ENCODE data around the gene LTK.

Gene LTK

GRCh38 chr15:41530363-41530956 lies 16.8 kb upstream of the LTK start:
- DNase-seq (ENCODE audit: low spot score) = no peak

DNA sequence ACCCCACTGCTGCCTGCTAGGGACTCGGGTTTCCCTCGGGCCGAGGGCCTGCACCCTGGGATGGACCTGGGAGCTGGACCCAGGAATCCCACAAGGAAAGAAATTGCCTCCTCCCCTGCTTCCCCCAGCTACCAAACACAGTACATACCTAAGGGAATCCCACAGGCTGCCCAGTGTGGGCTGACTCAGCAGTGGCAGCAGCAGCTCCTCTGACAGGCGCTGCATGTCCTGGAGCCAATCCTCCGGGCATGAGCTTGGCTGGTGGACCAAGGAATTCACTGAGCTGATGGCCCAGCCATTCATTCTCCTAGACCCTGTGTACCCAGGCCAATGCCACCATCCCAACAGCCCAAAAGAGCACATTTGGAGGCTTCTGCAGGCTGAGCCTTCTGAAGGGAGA lies 9.5 kb upstream of the LTK start:
- no peak for DNase-seq (ENCODE audit: low spot score)

DNA sequence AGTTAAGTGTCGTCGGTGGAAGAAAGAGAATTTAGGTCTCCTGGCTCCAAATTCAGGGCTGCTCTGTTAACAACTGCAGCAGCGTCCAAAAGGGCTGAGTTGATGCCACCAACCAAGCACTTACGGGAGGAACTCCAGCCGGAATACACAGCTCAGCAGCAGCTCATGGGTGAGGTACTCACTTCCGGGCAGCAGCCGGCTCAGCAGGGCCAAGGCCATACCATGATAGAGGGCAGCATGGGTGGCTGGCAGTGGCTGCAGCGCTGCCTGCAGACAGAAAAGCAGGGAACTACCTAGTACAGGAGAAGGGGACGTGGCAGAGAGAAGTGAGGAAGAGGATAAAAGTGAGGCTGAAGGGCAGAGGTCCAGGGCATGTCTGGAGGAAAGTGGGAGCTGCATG lies 8.0 kb upstream of the LTK start:
- no peak for DNase-seq (ENCODE audit: low spot score)

DNA sequence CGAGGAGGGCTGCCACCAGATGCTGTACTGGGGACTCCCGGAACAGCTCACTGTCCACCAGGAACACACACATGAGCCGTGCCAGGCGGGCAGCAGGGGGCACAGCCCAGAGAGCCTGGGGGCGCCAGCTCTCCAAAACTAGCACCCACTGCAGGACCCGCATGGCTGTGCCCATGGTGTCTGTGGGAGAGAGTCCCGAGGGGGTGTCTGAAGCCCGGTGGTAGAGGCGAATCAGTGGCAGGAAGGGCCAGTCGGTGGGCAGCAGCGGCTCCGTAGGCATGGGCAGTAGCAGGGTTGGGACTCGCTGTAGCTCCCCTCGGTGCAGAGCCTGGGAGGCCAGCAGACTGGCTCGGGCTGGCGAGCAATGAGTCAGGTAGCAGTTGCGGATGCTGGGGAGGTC lies 7.0 kb upstream of the LTK start:
- DNase-seq (ENCODE audit: low spot score) = no peak

DNA sequence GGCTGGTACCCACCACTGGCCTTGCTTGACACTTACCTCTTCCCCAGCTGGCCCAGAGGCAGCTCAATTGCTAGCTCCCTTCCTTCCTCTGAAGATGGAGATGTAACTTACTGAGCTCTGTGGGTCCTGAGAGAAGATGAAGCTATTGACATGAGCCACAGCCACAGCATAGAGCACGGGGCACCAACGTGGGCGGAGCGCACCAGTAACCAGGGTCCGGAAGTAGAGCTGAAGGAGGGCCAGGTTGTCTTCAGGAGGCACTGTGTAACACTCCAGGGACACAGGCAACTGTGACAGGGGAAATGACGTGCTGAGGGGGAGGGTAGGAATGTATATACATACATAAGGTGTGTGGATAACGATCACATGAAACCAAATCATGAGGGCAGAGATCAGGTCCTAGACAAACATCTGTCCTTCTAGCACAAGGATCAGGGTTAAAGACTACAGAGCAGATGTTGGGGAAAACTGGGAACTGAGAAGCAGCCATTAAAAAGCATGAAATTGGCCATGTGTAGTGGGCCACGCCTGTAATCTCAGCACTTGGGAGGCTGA lies 4.3 kb upstream of the LTK start:
- DNase-seq (ENCODE audit: low spot score) = no peak

- no peak for DNase-seq (ENCODE audit: low spot score)
Measured at GRCh38 chr15:41512940-41513505, 604 bp downstream of the LTK start.

GRCh38 chr15:41512512-41512939 lies 1.1 kb downstream of the LTK start:
- DNase-seq (ENCODE audit: low spot score) = no peak

- DNase-seq (ENCODE audit: low spot score) = no peak
Measured at GRCh38 chr15:41511899-41512369, 1.7 kb downstream of the LTK start.

DNA sequence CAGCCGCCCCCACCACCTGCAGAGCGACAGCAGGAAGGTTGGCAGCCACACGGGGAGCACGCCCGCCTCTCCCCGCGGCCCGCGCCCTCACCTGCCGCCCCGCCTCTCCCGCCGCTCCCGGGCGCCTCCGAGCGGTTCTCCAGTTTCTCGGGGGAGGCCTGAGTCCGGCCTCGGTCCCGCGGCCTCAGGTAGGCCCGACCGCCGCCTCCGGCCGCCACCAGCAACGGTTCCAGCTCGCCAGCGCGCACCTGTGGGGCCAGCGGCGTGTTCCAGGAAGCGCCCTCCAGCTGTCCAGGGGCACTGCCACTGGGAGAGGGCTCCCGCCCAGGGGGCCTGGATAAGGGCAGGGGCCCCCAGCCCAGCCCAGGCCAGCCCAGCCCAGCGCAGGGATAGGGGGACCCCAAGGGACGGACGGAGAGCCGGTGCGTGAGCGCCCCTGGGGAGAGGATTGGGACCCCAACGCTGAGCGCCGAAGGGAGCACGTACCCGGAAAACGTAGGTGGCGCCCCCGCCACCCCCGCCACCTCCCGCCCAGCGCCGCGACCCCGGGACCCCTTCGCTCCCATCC lies 2.2 kb downstream of the LTK start:
- no peak for DNase-seq (ENCODE audit: low spot score)

GRCh38 chr15:41510728-41511127 lies 2.9 kb downstream of the LTK start:
- DNase-seq (ENCODE audit: low spot score) = no peak

- no peak for DNase-seq (ENCODE audit: low spot score)
Measured at GRCh38 chr15:41507820-41508290, 5.8 kb downstream of the LTK start.

GRCh38 chr15:41506796-41507341 lies 6.8 kb downstream of the LTK start:
- DNase-seq (ENCODE audit: low spot score) = no peak

GRCh38 chr15:41505776-41506175 lies 7.9 kb downstream of the LTK start:
- no peak for DNase-seq (ENCODE audit: low spot score)

GRCh38 chr15:41504751-41505492 lies 8.7 kb downstream of the LTK start:
- DNase-seq (ENCODE audit: low spot score) = no peak

DNA sequence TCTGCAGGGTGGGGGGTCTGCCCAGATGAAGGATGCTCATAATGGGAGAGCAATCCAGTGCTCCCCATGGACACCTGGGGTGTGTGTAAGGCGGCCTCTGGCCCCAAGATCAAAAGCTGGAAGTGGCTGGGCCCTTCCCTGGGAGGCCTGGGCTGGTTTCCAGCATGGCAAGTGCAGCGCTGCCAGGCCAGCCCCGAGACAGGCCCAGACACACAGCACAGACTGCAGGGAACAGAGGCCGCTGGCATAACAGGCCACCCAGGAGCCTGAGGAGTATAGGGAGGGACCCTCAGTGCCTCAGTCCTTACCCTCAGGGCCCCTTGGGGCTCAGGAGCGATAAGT lies 10.0 kb downstream of the LTK start:
- no peak for DNase-seq (ENCODE audit: low spot score)

- no peak for DNase-seq (ENCODE audit: low spot score)
Measured at GRCh38 chr15:41502795-41503668, 10.6 kb downstream of the LTK start.

GRCh38 chr15:41501931-41502794 lies 11.5 kb downstream of the LTK start:
- DNase-seq (ENCODE audit: low spot score) = no peak

DNA sequence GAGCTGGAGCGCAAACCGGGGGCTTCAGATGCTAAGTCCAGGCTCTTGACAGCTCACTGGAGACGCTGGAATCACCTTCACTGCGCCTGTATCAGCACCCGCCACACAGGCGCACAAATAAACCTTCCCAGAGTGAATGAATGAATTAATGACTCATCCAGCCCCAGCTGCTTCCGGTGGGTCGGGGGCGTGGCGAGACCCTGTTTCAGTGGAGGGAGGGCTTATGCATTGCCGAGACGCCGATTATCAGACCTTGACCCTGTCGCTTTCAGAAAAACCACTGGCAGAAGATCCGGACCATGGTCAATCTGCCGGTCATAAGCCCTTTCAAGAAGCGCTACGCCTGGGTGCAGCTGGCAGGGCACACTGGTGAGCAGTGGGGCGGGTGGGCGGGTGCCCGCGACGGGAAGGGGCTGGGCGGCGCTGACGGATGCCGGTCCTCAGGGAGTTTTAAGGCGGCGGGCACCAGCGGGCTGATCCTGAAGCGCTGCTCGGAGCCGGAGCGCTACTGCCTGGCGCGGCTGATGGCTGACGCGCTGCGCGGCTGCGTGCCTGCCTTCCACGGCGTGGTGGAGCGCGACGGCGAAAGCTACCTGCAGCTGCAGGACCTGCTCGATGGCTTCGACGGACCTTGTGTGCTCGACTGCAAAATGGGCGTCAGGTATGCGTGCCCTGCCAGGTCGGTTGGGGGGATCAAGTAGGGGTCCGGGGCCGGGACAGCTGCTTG lies 12.3 kb downstream of the LTK start:
- DNase-seq (ENCODE audit: low spot score) = no peak

DNA sequence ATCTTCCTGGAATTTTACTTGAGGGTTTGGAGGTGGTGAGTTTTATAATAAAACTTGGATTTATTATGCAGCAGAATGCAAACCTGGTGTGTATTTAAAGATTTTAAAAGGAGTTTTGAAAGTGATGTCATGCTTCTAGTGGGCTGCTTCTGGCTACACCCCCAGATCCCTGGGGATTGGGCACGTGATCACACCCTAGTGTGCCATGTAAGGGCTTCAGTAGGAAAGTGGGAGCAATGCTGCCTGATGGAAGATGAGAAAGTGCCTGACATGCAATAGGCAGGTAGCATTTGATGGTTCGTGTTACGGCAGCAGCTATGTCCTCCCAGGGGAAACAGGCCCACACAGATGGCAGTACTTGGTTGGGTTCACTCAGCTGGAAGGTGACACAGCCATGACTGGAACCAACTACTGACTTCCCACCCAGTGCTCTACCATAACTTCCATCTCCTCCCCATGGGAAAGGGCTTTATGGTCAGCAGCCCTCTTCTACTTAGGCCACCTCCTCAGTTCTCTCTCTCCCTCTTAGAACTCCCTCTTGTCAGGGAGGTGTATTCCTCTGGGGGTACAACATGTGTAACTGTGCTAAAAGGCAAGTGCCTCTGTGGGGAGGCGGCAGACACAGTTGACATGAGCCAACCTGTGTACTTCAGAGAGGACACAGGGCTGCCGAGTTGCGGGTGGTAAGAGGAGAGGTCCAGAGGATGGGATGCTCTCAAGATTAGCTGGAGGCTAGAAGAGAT lies 14.3 kb downstream of the LTK start:
- no peak for DNase-seq (ENCODE audit: low spot score)
